HCT116 (cell line): ENCODE measurements around the gene SLC16A3. TPM values are rescaled to one million over a fixed set of nuclear protein-coding genes. Genes with fewer than 3 reads are reported as not detected.

Experiments used
- ATAC-seq: fragments of 200-7000 bp; cut with Tn5 transposase; 2 replicates; pipeline ENCODE4 v1.9.1; 2020; ENCODE audit warnings: mild to moderate bottlenecking, moderate library complexity
- BruUV-seq: library from RNA; stranded (reverse); fragments of 400-500 nt; replicated peaks from 2 replicates; lab custom pipeline; 2021; lab: Mats Ljungman, UMichigan
- CTCF ChIA-PET: fragments of 300-600 bp; sonication (Branson Sonifier 250); formaldehyde crosslinking; loops from one replicate; lab custom pipeline; 2021; ENCODE audit warnings: antibody characterized with exemption; lab: Charles Lee
- POLR2A ChIA-PET: fragments of 300-600, 350-600 bp; sonication (Branson Sonifier 250); formaldehyde crosslinking; loops from one replicate; lab custom pipeline; 2021; ENCODE audit warnings: antibody characterized with exemption; lab: Charles Lee
- RAD21 ChIA-PET, 2 experiments: fragments of 300-600 bp; sonication (Branson Sonifier 250); formaldehyde crosslinking; loops; one replicate each; lab custom pipeline; 2023; ENCODE audit warnings: low total read pairs in 2 of 2; ENCODE audit not compliant: uncharacterized antibody in 2 of 2, unreplicated experiment in 2 of 2, low non-redundant PET in 1 of 2; lab: Charles Lee
- DNase-seq: peaks from one replicate; pipeline ENCODE4 v3.0.0-alpha.2; 2010; ENCODE audit warnings: low read depth, low spot score
- H2AFZ ChIP-seq: fragments of 200-600 bp; shearing (Covaris generic), sonication (generic); 2 replicates; pipeline ENCODE4 v1.6.1; 2017; ENCODE audit warnings: low read depth, mixed run types, mixed read lengths, antibody characterized with exemption, low read length; ENCODE audit not compliant: poor library complexity, severe bottlenecking
- H3K27ac ChIP-seq: 2 replicates; pipeline ENCODE4 v1.5.1; 2012; ENCODE audit warnings: low read depth, low read length
- H3K27me3 ChIP-seq: fragments of 200-600 bp; sonication (generic); 2 replicates; pipeline ENCODE4 v1.6.1; 2016; ENCODE audit warnings: mixed run types, low read length, mixed read lengths; ENCODE audit not compliant: insufficient read depth
- H3K36me3 ChIP-seq, 2 experiments: fragments of 200-500 bp in 1 of 2; fragments of 200-600 bp in 1 of 2; sonication (Bioruptor generic) in 1 of 2; sonication (generic) in 1 of 2; 2 replicates each; pipeline versions ENCODE4 v1.5.1 to v1.6.1; 2014 to 2016; ENCODE audit warnings: low read length in 2 of 2, inconsistent platforms in 1 of 2, mixed read lengths in 1 of 2, mixed run types in 1 of 2; ENCODE audit not compliant: insufficient read depth in 2 of 2, control insufficient read depth in 1 of 2
- H3K4me1 ChIP-seq, 2 experiments: fragments of 200-600 bp in 1 of 2; sonication (generic) in 1 of 2; 2 replicates each; pipeline versions ENCODE4 v1.5.1 to v1.6.1; 2012 to 2017; ENCODE audit warnings: low read length in 2 of 2, inconsistent platforms in 1 of 2, mild to moderate bottlenecking in 1 of 2, mixed read lengths in 1 of 2, mixed run types in 1 of 2, moderate library complexity in 1 of 2; ENCODE audit not compliant: insufficient read depth in 2 of 2, control insufficient read depth in 1 of 2
- H3K4me2 ChIP-seq: fragments of 200-600 bp; sonication (generic); 2 replicates; pipeline ENCODE4 v1.6.1; 2017; ENCODE audit warnings: mixed run types, low read length, mixed read lengths
- H3K4me3 ChIP-seq, 2 experiments: fragments of 200-600 bp in 1 of 2; sonication (generic) in 1 of 2; replicated peaks in 1 of 2; 2 replicates each; pipeline ENCODE4 v1.5.1; 2011 to 2016; ENCODE audit warnings: low read length in 2 of 2, control low read depth in 1 of 2, low read depth in 1 of 2, mild to moderate bottlenecking in 1 of 2, mixed read lengths in 1 of 2, mixed run types in 1 of 2
- H3K79me2 ChIP-seq: fragments of 200-600 bp; sonication (generic); 2 replicates; pipeline ENCODE4 v1.6.1; 2017; ENCODE audit warnings: mild to moderate bottlenecking, mixed run types, low read length, moderate library complexity, mixed read lengths; ENCODE audit not compliant: insufficient read depth
- H3K9ac ChIP-seq: fragments of 200-600 bp; sonication (generic); 2 replicates; pipeline ENCODE4 v1.6.1; 2016; ENCODE audit warnings: low read length, mixed read lengths
- H3K9me2 ChIP-seq: fragments of 200-600 bp; sonication (generic), shearing (Covaris generic); 2 replicates; pipeline ENCODE4 v1.6.1; 2017; ENCODE audit warnings: mixed run types, mild to moderate bottlenecking, moderate library complexity; ENCODE audit not compliant: insufficient read depth
- H3K9me3 ChIP-seq, 2 experiments: fragments of 200-500 bp in 1 of 2; fragments of 200-600 bp in 1 of 2; sonication (Bioruptor generic) in 1 of 2; sonication (generic) in 1 of 2; 2 replicates each; pipeline ENCODE4 v1.6.1; 2014 to 2017; ENCODE audit warnings: low read length in 2 of 2, mixed read lengths in 2 of 2, inconsistent platforms in 1 of 2, low read depth in 1 of 2, mild to moderate bottlenecking in 1 of 2, mixed run types in 1 of 2, moderate library complexity in 1 of 2; ENCODE audit not compliant: control insufficient read depth in 1 of 2, insufficient read depth in 1 of 2
- H4K20me1 ChIP-seq: fragments of 200-600 bp; sonication (generic), shearing (Covaris generic); 2 replicates; pipeline ENCODE4 v1.6.1; 2017; ENCODE audit warnings: mixed run types, mild to moderate bottlenecking, moderate library complexity; ENCODE audit not compliant: insufficient read depth
- CEBPB ChIP-seq: IDR thresholded peaks from 2 replicates; pipeline ENCODE4 v1.6.1; 2012; ENCODE audit warnings: low read depth
- EGR1 ChIP-seq: IDR thresholded peaks from 2 replicates; pipeline ENCODE4 v1.6.1; 2012; ENCODE audit warnings: low read depth
- JUND ChIP-seq: IDR thresholded peaks from 2 replicates; pipeline ENCODE4 v1.6.1; 2012
- POLR2AphosphoS5 ChIP-seq: IDR thresholded peaks from 2 replicates; pipeline ENCODE4 v1.6.1; 2011; ENCODE audit warnings: mild to moderate bottlenecking, low read depth, low read length, moderate library complexity
- SRF ChIP-seq: IDR thresholded peaks from 2 replicates; pipeline ENCODE4 v1.6.1; 2012; ENCODE audit warnings: low read depth
- ZFX ChIP-seq: fragments of 450-650 bp; IDR thresholded peaks from 2 replicates; pipeline ENCODE4 v1.6.1; 2017
- intact Hi-C: fragments of 100-400 bp; cut with micrococcal nuclease; formaldehyde crosslinking; loops from 2 replicates; pipeline ENCODE4 v1.10.0; 2022
- total RNA-seq: library from RNA; stranded (reverse); gene quantifications from one replicate; pipeline ENCODE4 v1.2.1, GENCODE V29; 2021; ENCODE audit not compliant: unreplicated experiment

The SLC16A3 gene
- total RNA-seq, 1 experiment from 2014 or later = 445 TPM

DNA sequence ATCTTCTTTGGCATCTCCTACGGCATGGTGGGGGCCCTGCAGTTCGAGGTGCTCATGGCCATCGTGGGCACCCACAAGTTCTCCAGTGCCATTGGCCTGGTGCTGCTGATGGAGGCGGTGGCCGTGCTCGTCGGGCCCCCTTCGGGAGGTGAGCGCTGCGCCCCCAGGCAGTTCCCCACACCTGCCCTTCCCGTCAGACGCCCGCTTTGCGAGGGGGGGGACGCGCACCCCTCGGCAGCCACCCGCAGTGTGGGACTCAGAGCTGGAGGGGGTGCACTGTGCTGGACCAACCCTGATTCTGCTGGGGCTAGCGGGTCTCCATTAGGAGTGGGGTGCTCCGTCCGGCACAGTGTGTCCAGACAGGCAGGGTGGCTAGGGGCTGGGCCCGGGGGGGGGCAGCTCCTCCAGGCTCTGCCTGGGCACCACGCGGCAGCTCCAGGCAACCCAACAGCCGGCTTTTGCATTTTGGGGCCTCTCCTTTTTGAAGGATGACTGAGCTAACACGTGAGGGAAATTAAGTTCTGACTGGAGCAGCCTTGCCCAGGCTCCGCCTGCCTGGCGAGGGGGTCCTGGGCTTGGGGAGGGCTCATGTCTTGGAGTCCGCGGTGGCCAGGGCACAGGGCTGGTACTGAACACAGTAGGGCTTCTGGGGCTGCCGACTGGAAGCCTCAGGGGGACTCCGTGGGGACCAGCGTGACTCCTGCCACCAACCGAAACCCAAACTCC is 9.1 kb downstream of the SLC16A3 start:
- intact Hi-C loops = no loop called here
- no peak for DNase-seq
- peak overlapping the region; percentile 37; the same call in 1 of the 2 replicates for H3K27ac ChIP-seq
- H4K20me1 ChIP-seq = peaks cover 34% of the 10 kb centered on the region; the same call in 1 of the 2 replicates
- H3K79me2 ChIP-seq = peaks cover 66% of the 10 kb centered on the region
- no peak for ATAC-seq
- RAD21 ChIA-PET = no interaction called here
- POLR2A ChIA-PET = no interaction called here
- H3K4me3 ChIP-seq = no peak overlapping the region
- H3K4me1 ChIP-seq = peaks cover 42 to 91% of the 10 kb centered on the region in 2 experiments
- H3K4me2 ChIP-seq = no peak overlapping the region
- no peak overlapping the region for H2AFZ ChIP-seq
- H3K9me2 ChIP-seq = no peaks in the 10 kb centered on the region
- CTCF ChIA-PET = no interaction called here
- peaks cover 28 to 59% of the 10 kb centered on the region in 2 experiments; a peak in 3 of 4 replicates for H3K36me3 ChIP-seq
- no peak overlapping the region for H3K9ac ChIP-seq
- no TSS peak for BruUV-seq
- TF ChIP-seq ZFX = no peak
- TF ChIP-seq, all 23 proteins: peak for 0
- no peaks in the 10 kb centered on the region for H3K27me3 ChIP-seq
- H3K9me3 ChIP-seq = no peaks in the 10 kb centered on the region

DNA sequence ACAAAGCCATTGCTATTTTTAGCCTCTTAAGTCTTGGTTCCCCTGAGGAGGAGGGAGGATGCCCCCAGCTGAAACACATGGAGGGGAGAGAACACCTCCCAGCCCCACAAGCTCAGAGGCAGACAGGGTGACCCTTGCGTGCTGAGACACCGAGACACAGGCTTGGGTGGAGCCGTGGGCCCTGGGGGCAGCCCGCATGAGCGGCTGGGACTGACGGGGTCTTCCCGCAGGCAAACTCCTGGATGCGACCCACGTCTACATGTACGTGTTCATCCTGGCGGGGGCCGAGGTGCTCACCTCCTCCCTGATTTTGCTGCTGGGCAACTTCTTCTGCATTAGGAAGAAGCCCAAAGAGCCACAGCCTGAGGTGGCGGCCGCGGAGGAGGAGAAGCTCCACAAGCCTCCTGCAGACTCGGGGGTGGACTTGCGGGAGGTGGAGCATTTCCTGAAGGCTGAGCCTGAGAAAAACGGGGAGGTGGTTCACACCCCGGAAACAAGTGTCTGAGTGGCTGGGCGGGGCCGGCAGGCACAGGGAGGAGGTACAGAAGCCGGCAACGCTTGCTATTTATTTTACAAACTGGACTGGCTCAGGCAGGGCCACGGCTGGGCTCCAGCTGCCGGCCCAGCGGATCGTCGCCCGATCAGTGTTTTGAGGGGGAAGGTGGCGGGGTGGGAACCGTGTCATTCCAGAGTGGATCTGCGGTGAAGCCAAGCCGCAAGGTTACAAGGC is 9.8 kb downstream of the SLC16A3 start:
- Histone ChIP-seq H3K27me3 (no peaks in the 10 kb centered on the region), H4K20me1 (peaks cover 37% of the 10 kb centered on the region; the same call in 1 of the 2 replicates), H3K4me2 (no peak overlapping the region), H3K9me2 (no peaks in the 10 kb centered on the region), H3K4me1 (peaks cover 36 to 87% of the 10 kb centered on the region in 2 experiments), H3K27ac (peak overlapping the region; percentile 37; the same call in 1 of the 2 replicates), H3K79me2 (peaks cover 66% of the 10 kb centered on the region), H3K4me3 (no peak overlapping the region), H3K36me3 (peaks cover 29 to 61% of the 10 kb centered on the region in 2 experiments; a peak in 3 of 4 replicates), H2AFZ (no peak overlapping the region), H3K9ac (no peak overlapping the region), H3K9me3 (no peaks in the 10 kb centered on the region)
- RAD21 ChIA-PET = no interaction called here
- no peak for ATAC-seq
- TF ChIP-seq JUND (no peak), POLR2AphosphoS5 (peak; percentile 42; the same call in 1 of the 2 replicates), SRF (no peak), CEBPB (no peak), EGR1 (no peak)
- CTCF ChIA-PET = no interaction called here
- POLR2A ChIA-PET = no interaction called here
- no peak for DNase-seq
- TSS peak; percentile 22 for BruUV-seq
- intact Hi-C loops = no loop called here
